ENCODE results near the gene NANOS1.

GRCh38 chr10:119025336-119025735, 4.2 kb upstream of the NANOS1 start:
- no peak for TF ChIP-seq EZH2phosphoT487 (IDR thresholded peaks at IDR 0.05; ENCODE audit: insufficient read depth, low read depth)
- no peak for TF ChIP-seq EZH2 (IDR thresholded peaks at IDR 0.05; ENCODE audit: insufficient read depth, poor library complexity, severe bottlenecking)

Data from GM23248 (cell line).